ENCODE data around the gene CDH4.

GRCh38 chr20:61949714-61950640 lies 697.9 kb downstream of the CDH4 start:
- TF ChIP-seq EZH2 (IDR thresholded peaks at IDR 0.05; ENCODE audit: low read length) (no peak), CTCF (optimal IDR thresholded peaks at IDR 0.05 in 1 of 3, IDR thresholded peaks at IDR 0.05 in 1 of 3, conservative IDR thresholded peaks at IDR 0.05 in 1 of 3; ENCODE audit: extremely low read depth in 1 of 3, insufficient read depth in 2 of 3, low read length in 3 of 3) (no peak)

Data from keratinocyte (primary cell).